ENCODE measurements around the gene DEPP1.
A peak's percentile ranks its signal among the peaks of the same experiment; 100 is the strongest.

Gene DEPP1

GRCh38 chr10:44929356-44930255, 49.0 kb downstream of the DEPP1 start:
- ChIA-PET CTCF (interaction anchor here (0.6 to 1.3 kb wide), 3 partner anchors 39 to 78 kb away, joined by 3 to 5 read pairs (median 4); no protein-coding TSS in a partner anchor), POLR2A (no interaction called here)
- no peak for TF ChIP-seq REPIN1 (tag by site-specific recombination; IDR thresholded peaks at IDR 0.05; ENCODE audit: low read depth)
- TF ChIP-seq, protein P1, sequence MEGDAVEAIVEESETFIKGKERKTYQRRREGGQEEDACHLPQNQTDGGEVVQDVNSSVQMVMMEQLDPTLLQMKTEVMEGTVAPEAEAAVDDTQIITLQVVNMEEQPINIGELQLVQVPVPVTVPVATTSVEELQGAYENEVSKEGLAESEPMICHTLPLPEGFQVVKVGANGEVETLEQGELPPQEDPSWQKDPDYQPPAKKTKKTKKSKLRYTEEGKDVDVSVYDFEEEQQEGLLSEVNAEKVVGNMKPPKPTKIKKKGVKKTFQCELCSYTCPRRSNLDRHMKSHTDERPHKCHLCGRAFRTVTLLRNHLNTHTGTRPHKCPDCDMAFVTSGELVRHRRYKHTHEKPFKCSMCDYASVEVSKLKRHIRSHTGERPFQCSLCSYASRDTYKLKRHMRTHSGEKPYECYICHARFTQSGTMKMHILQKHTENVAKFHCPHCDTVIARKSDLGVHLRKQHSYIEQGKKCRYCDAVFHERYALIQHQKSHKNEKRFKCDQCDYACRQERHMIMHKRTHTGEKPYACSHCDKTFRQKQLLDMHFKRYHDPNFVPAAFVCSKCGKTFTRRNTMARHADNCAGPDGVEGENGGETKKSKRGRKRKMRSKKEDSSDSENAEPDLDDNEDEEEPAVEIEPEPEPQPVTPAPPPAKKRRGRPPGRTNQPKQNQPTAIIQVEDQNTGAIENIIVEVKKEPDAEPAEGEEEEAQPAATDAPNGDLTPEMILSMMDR (tag by site-specific recombination; IDR thresholded peaks at IDR 0.05) = no peak
- no peak for TF ChIP-seq ZIC2 (tag by site-specific recombination; IDR thresholded peaks at IDR 0.05)
- TF ChIP-seq ZNF302 (tag by site-specific recombination; IDR thresholded peaks at IDR 0.05; ENCODE audit: low read depth) = no peak
- TF ChIP-seq ZBTB7A (tag by site-specific recombination; IDR thresholded peaks at IDR 0.05; ENCODE audit: low read depth) = no peak
- no peak for TF ChIP-seq ZNF366 (tag by site-specific recombination; conservative IDR thresholded peaks at IDR 0.05)
- no peak for TF ChIP-seq ZNF394 (tag by site-specific recombination; IDR thresholded peaks at IDR 0.05; ENCODE audit: borderline replicate concordance)
- no peak for TF ChIP-seq ZNF335 (tag by site-specific recombination; conservative IDR thresholded peaks at IDR 0.05)
- no peak for TF ChIP-seq ZNF747 (tag by site-specific recombination; IDR thresholded peaks at IDR 0.05)
- no peak for TF ChIP-seq ZNF785 (tag by site-specific recombination; IDR thresholded peaks at IDR 0.05)
- no peak for TF ChIP-seq TCF7L2 (IDR thresholded peaks at IDR 0.05; ENCODE audit: borderline replicate concordance, low read depth, low read length)
- no peak for TF ChIP-seq KLF9 (tag by site-specific recombination; IDR thresholded peaks at IDR 0.05; ENCODE audit: low read depth)
- no peak for TF ChIP-seq ZBTB20 (tag by site-specific recombination; IDR thresholded peaks at IDR 0.05)
- no peak for TF ChIP-seq ZNF157 (tag by site-specific recombination; IDR thresholded peaks at IDR 0.05)

DNA sequence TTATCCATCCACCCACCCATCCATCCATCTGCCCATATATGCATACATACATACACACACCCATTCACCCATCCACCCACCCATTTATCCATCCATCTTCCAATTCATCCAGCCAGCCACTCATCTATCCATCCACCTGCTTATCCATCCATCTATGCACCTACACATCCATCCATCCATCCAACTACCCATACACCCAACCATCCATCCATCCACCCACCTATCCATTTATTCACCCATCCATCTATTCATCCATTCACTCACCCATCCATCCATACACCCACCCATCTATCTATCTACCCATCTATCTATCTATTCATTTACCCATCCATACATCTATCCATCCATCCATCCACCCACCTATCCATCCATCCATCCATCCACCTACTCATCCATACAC, 50.1 kb downstream of the DEPP1 start:
- Histone ChIP-seq H3K27ac (ENCODE audit: extremely low read depth, low read depth, low read length) (no peak overlapping the region), H3K9me3 (ENCODE audit: control insufficient read depth, insufficient read depth, low read depth, low read length) (no peaks in the 10 kb centered on the region), H3K4me3 (ENCODE audit: low read depth, low read length) (no peak overlapping the region), H3K36me3 (ENCODE audit: control insufficient read depth in 2 of 2, insufficient read depth in 1 of 2, low read length in 2 of 2) (no peaks in the 10 kb centered on the region), H3K4me1 (ENCODE audit: control insufficient read depth, insufficient read depth, low read length) (no peaks in the 10 kb centered on the region; the same call in 1 of the 2 replicates)
- TF ChIP-seq MEIS1 (CRISPR knock-in tag; IDR thresholded peaks at IDR 0.05; ENCODE audit: borderline replicate concordance) (no peak), ZFHX2 (tag by site-specific recombination; conservative IDR thresholded peaks at IDR 0.05) (0 out of 2 replicates have a peak, but pooled peaks have one; percentile 18), ZNF785 (tag by site-specific recombination; IDR thresholded peaks at IDR 0.05) (no peak), ZBTB17 (tag by site-specific recombination; IDR thresholded peaks at IDR 0.05) (0 out of 2 replicates have a peak, but pooled peaks have one; percentile 13), KLF7 (tag by site-specific recombination; IDR thresholded peaks at IDR 0.05; ENCODE audit: borderline replicate concordance) (no peak), ZNF202 (tag by site-specific recombination; IDR thresholded peaks at IDR 0.05; ENCODE audit: borderline replicate concordance) (no peak), KLF10 (tag by site-specific recombination; IDR thresholded peaks at IDR 0.05) (no peak), ZNF214 (tag by site-specific recombination; IDR thresholded peaks at IDR 0.05; ENCODE audit: borderline replicate concordance) (no peak), EGR2 (tag by site-specific recombination; IDR thresholded peaks at IDR 0.05; ENCODE audit: low read depth) (peak; percentile 54; the same call in 1 of the 2 replicates), ZNF366 (tag by site-specific recombination; conservative IDR thresholded peaks at IDR 0.05) (peak; percentile 82), TCF7L2 (IDR thresholded peaks at IDR 0.05; ENCODE audit: borderline replicate concordance, low read depth, low read length) (no peak)
- POLR2A ChIA-PET = no interaction called here
- CTCF ChIA-PET = interaction anchor here (0.5 to 1.3 kb wide), 5 partner anchors 22 to 758 kb away, joined by 3 to 5 read pairs (median 4); no protein-coding TSS in a partner anchor

More at GRCh38 chr10:44929356-44930255, 49.0 kb downstream of the DEPP1 start:
- Histone ChIP-seq H3K27ac (ENCODE audit: extremely low read depth, low read depth, low read length) (no peak overlapping the region), H3K4me3 (ENCODE audit: low read depth, low read length) (no peak overlapping the region), H3K36me3 (ENCODE audit: control insufficient read depth in 2 of 2, insufficient read depth in 1 of 2, low read length in 2 of 2) (no peaks in the 10 kb centered on the region), H3K4me1 (ENCODE audit: control insufficient read depth, insufficient read depth, low read length) (no peaks in the 10 kb centered on the region; the same call in 1 of the 2 replicates), H3K9me3 (ENCODE audit: control insufficient read depth, insufficient read depth, low read depth, low read length) (no peaks in the 10 kb centered on the region)
